ENCODE data around the gene CASP10.
A peak's percentile ranks its signal among the peaks of the same experiment; 100 is the strongest.

Gene CASP10

DNA sequence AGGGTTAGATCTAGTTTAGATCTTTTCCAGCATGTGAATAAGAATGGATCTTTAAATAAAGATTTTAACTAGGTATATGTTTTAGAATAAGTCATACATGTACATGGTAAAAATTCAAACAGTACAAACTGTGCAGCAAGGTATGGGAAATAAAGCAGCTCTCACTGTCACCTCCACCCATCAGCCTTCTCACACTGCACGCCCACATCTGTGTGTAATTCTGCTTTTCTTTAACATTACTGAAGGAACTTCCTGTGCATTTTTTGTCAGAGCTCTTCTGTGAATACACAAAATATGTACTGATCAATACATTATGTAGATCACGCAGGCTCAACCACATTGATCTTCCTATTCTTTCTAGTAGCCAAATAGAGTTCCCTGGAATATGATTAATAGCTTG lies 80.8 kb downstream of the CASP10 start:
- DNase-seq, result peak; percentile 49

- DNase-seq, result no peak
Observed at GRCh38 chr2:201264472-201265173, 81.7 kb downstream of the CASP10 start.

DNA sequence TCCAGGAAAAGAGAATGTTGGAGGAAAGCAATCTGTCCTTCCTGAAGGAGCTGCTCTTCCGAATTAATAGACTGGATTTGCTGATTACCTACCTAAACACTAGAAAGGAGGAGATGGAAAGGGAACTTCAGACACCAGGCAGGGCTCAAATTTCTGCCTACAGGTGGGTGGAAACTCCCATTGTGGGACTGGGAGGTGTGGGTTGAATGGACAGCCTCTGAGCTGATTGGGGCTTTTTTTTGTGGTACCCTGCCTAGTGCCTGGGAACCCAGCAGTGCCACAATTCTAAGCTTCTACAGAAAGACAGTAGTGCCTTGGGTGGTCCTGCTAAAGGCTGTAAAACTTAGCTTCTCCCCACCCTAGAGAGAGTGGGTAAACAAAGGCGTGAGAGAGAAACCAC lies 83.7 kb downstream of the CASP10 start:
- DNase-seq, result peak; percentile 38

DNA sequence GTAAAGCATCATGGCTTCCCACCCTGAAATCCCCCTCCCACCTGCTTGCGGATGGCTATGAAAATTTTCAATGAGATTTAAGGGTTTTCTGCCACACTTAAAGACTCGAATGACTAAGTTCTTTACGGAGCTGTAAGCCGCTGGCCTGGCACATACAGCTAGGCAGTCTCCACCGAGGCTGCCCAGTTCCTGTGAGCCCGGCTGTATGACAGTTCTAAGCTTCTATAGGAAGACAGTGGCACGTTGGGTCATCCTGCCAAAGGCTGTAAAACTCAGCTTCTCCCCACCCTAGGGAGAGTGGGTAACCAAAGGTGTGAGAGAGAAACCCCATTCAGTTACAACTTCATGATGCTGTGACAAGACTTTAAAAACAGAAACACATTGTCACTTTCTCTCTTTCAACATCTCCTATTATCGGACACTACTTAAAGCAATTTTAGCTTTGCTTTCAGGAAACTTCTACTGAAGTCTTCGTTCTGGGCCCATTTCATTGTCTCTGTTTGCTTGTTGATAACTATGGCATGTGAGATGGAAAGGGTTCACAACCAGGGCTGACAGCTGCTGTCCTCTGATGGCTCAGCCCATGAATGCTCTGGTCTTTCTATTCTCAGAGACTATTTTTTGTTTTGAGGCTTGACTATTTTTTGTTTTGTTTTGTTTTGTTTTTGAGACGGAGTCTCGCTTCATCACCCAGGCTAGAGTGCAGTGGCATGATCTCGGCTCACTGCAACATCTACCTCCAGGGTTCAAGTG lies 84.5 kb downstream of the CASP10 start:
- DNase-seq, result peak; percentile 39

GRCh38 chr2:201269764-201270163 lies 86.8 kb downstream of the CASP10 start:
- no peak for DNase-seq

- no peak for DNase-seq
Observed at GRCh38 chr2:201270293-201271001, 87.5 kb downstream of the CASP10 start.

- DNase-seq, result no peak
Observed at GRCh38 chr2:201271917-201272316, 89.0 kb downstream of the CASP10 start.

GRCh38 chr2:201273330-201273983 lies 90.5 kb downstream of the CASP10 start:
- DNase-seq, result no peak

- no peak for DNase-seq
Observed at GRCh38 chr2:201275069-201275468, 92.1 kb downstream of the CASP10 start.

GRCh38 chr2:201275990-201276389 lies 93.0 kb downstream of the CASP10 start:
- no peak for DNase-seq

- DNase-seq, result no peak
Observed at GRCh38 chr2:201276511-201276910, 93.6 kb downstream of the CASP10 start.

Measured in CD4-positive, alpha-beta T cell treated with Interleukin-21 for 1 hour (primary cell).